Endometrial microvascular endothelial cells (primary cell): ENCODE data around the gene GTF3C2. TPM values are rescaled to one million over a fixed set of nuclear protein-coding genes. Genes with fewer than 3 reads are reported as not detected.
"Not testable (repeated sequence)": the region's sequence is repeated elsewhere in the genome, so short reads cannot be mapped to it uniquely, and the experiment has no call there.

ENCODE experiments used
- in situ Hi-C: cut with HindIII; loops from 2 replicates; pipeline ENCODE4 v1.10.0; 2017; ENCODE audit warnings: low sequenced_read_pairs, low pct_unique_long_range_greater_than_20kb; ENCODE audit errors: inconsistent ontology term
- total RNA-seq: library from RNA; depleted of rRNA; stranded (reverse); fragments of >200 nt; gene quantifications from one replicate; pipeline ENCODE4 v1.2.3, GENCODE V29; 2015; ENCODE audit errors: inconsistent ontology term

The GTF3C2 gene
- total RNA-seq, 1 donor from 2014 or later = 43.2 TPM

DNA sequence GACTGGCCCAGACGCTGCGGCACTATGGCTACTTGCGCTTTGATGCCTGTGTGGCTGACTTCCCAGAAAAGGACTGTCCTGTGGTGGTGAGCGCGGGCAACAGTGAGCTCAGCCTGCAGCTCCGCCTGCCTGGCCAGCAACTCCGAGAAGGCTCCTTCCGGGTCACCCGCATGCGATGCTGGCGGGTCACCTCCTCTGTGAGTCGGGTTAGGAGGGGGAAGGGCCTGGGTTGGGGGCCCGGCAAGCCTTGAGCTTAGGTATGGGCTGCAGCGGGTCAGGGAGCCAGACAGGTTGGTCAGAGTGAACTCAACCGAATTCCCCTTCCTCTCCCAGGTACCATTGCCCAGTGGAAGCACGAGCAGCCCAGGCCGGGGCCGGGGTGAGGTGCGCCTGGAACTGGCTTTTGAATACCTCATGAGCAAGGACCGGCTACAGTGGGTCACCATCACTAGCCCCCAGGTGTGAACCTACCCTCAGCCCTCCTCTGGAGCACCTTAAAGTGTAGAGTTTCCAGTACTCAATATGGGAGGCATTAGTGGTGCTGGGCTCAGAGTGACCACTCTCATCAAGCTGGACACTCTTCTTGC, 19.0 kb upstream of the GTF3C2 start:
- in situ Hi-C loops = no loop called here

DNA sequence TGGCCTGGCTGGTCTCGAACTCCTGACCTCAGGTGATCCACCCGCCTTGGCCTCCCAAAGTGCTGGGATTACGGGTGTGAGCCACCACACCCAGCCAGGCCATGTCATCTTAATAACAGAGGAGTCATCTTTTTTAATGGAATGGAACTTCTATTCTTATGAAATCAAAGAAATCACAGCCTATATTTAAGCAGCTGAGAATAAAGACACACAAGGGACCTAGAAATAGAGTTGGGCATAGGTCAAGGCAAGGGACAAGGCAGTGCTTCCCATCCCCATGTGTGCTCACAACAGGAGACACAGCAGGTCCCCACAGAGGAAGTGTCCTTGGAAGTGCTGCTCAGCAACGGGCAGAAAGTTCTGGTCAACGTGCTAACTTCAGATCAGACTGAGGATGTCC, 17.0 kb upstream of the GTF3C2 start:
- in situ Hi-C loops = no loop called here

DNA sequence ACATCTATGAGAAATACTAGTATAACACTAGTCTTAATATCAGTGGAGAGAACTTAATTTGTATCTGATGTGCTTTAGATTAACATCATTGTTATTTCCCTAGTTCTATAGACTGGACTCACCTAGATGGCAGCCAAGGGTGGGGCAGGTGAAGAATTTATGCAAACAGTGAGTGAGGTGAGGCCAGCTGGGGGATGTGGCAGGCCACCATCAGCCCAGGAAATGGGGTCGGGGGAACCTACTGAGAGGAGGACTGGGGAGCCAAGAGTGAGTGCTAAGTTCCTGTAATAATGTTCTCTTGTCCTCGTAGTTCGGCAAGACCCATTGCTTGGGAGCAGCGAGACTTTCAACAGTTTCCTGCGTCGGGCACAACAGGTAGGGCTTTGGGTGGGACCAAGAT, 16.4 kb upstream of the GTF3C2 start:
- in situ Hi-C loops = no loop called here

DNA sequence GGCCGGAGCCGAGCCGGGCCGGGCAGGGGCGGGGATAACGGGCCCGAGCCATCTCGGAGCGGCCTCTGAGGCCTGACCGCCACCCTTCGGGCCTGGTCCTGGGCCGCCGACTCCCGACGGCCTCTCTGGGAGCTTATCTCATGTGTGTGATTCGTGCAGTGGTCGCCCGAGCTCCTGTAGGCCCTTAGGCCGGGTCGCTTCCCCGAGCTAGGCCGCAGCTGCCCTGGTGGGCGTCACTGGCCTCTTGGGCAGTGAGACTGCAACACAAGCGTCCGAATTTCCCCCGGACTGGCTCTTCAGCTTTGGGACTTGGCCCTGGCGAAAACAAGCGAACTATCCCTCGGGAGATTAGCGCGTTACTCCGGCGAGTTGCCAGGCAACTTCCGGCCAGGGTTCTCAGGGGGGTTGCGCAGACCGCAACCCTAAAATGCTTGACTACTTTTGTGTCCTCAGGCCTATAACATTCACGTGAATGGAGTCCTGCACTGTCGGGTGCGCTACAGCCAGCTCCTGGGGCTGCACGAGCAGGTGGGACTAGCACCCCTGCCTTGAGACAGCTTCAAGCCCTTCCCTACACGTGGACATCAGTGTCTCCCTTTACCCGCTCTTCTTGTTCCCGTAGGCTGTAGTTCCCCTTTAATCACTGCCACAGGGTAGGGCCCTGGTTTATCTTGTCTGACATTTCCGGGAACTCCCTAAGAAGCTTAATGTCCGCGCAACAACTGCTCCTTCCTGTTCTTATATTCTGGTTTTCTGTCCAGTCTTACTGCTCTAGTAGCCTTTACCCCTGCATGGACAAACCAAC, 14.5 kb upstream of the GTF3C2 start:
- in situ Hi-C loops = no loop called here

DNA sequence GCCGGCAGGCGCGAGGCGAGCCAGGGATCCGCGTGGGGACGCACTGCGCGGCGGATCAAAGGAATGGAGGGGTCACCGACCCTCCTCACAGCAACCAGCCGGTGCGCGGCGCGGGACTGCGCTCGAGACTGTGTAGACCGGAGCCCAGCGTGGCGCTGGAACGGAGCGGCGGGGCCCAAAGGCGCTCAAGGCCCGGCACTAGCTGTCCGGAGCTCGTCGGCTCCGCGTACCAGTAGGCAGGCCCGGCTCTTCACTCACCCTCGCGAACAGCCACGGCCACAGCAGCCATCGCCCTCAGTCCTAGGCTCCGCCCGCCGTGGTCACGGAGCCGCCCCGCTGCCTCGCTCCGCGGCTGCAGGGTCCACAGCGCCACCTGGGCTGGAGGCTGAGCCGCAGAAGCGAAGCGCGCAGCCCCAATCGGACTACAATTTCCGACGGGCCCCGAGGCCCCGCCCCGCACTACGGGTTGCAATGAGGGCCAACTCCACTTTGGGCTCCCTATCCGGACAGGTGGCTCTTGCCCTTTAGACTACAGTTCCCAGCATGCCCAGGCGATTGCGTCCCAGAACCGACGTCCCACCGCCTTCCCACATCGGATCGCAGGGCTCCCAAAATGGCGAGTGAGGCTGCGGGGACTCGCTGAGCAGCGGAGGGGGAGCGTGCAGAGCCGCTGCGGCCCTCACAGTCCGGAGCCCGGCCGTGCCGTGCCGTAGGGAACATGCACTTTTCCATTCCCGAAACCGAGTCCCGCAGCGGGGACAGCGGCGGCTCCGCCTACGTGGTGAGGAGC, 13.7 kb upstream of the GTF3C2 start, which contains the start of the genes EIF2B4 and SNX17:
Gene EIF2B4 (minus strand): TSS at position 313 of the 790 bp plus-strand sequence. CDS start 24 bp downstream, at position 289.
Gene SNX17 (plus strand): TSS at position 591 of the 790 bp plus-strand sequence. CDS start 128 bp downstream, at position 719.
- in situ Hi-C loops = no loop called here

DNA sequence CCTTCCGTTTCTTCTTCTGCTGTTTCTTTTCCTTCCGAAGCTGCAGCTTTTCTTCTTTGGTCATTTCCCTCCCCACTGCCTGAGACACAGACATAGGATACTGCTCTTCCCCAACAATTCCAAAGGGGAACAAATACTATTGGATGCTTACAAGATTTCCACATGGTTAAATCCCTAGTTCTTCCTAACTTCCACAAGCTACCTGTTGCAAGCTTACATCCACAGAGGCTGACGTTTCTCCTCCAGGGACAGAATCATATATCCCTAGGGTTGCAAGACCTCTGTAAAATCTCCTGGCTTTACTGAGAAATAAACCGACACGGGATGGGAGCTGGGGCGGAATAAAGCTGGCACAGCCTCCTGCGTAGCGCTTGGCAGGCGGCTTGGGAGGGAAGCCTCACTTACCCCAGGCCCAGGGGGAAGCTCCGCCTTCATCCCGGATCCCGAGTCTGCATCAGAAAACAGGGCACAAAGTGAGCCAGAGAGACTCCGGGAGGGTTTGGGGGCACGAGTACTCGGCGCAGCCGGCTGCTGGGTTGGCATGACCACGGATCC, 13.0 kb upstream of the GTF3C2 start:
- in situ Hi-C loops = no loop called here

DNA sequence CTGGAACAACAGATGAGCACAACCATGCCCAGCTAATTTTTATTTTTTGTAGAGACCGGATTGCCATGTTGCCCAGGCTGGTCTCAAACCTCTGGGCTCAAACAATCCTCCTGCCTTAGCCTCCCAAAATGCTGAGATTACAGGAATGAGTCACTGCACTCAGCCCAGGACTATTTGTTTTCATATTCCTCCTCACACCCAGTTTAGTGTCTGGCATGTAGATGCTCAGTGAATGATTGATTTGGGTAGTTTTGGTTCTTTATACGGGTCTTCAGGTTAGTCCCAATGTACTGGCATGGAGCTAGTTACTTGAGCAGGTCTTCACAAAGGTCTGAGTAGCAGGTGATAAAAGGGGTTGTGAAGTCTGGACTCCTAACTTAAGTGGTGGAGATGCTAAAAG, 7.4 kb upstream of the GTF3C2 start:
- in situ Hi-C loops = no loop called here

DNA sequence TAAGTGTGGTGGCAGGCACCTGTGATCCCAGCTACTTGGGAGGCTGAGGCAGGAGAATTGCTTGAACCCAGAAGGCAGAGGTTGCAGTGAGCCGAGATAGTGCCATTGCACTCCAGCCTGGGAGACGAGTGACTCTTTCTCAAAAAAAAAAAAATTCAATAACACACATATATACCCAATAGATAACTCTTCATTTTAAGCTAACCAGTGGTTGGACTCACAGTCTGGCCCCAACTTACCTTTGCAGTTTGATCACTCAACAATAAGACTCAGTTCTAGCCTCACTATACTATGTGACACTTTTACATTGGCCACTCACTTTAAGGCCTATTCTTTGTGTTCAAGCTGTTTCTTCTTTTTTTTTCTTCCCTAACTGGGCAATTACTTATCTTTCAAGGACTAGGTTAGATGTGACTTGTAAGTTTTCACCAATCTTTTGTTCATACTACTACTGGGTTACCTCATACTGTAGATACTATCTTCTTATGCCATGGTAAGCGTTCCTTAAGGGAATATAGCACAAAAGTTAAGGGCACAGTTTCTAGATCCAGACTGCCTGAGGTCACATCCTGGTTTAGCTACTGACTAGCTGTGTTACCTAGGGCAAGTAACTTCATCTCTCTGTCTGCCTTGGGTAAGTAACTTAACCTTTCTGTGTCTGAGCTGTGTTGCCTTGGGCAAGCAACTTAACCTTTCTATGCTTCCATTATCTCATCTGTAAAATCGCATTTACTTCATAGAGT, 6.3 kb upstream of the GTF3C2 start:
- in situ Hi-C loops = no loop called here

DNA sequence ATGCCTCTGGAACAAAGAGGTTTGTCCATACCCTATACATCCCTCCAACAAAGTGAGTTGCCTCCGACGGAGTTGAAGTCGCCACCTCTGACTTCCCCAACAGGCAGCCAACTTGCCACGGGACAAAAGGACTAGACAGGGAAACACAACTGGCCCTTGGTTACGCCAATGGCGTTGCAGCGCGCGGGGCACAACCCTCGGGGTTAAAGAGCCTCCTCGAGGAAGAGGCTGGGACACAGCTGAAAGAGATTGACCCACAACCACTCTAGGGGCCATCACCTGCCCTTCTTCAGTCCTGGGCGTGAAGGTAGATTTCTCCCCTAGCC, 545 bp downstream of the GTF3C2 start:
- in situ Hi-C loops = no loop called here

DNA sequence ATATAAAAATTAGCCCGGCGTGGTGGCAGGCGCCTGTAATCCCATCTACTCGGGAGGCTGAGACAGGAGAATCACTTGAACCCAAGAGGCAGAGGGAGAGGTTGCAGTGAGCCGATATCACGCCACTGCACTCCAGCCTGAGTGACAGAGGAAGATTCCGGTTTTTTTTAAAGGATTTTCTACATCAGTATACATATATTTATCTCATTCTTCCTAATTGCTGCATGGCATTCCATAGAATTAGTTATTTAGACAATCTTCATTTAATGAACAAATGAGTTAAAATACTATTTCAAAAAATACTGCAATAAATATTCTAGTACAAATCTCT, 2.0 kb downstream of the GTF3C2 start:
- in situ Hi-C loops = no loop called here

DNA sequence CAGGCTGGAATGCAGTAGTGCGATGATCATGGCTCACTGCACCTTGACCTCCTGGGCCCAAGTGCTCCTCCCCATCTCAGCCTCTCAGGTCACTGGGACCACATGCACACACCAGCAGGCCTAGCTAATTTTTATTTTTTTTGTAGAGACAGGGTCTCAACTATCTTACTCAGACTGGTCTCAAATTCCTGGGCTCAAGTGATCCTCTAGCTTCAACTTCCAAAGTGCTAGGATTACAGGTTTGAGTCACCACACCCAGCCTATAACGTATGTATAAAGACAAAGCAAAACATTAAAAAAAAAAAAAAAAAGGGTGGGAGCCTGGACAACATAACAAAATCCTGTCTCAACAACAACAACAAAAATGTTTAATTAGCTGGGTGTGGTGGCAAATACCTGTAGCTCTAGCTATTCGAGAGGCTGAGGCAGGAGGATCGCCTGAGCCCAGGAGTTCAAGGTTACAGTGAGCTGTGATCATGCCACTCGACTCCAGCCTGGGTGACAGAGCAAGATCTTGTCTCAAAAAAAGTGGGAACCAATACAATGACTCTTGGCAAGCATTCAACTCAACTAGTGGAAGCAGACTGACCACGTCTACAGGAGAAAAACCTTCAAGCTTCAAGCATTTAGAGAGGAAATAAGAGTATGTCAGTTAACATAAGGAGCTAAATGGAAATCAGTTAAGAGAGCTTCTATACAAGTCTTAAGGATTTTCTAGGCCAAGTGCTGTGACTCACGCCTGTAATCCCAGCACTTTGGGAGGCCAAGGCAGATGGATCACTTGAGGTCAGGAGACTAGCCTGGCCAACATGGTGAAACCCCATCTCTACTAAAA, 2.6 kb downstream of the GTF3C2 start:
- in situ Hi-C loops = no loop called here

DNA sequence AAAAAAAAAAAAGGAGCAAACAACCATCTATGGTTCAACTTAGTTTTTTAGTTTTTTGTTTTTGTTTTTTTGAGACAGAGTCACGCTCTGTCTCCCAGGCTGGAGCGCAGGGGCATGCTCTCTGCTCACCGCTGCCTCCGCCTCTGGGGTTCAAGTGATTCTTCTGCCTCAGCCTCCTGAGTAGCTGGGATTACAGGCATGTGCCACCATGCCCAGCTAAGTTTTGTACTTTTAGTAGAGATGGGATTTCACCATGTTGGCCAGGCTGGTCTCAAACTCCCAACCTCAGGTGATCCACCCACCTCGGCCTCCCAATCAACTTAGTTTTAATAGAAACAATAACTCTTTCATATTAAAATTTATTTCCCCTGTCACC, 3.2 kb downstream of the GTF3C2 start:
- in situ Hi-C loops = not testable (repeated sequence)

DNA sequence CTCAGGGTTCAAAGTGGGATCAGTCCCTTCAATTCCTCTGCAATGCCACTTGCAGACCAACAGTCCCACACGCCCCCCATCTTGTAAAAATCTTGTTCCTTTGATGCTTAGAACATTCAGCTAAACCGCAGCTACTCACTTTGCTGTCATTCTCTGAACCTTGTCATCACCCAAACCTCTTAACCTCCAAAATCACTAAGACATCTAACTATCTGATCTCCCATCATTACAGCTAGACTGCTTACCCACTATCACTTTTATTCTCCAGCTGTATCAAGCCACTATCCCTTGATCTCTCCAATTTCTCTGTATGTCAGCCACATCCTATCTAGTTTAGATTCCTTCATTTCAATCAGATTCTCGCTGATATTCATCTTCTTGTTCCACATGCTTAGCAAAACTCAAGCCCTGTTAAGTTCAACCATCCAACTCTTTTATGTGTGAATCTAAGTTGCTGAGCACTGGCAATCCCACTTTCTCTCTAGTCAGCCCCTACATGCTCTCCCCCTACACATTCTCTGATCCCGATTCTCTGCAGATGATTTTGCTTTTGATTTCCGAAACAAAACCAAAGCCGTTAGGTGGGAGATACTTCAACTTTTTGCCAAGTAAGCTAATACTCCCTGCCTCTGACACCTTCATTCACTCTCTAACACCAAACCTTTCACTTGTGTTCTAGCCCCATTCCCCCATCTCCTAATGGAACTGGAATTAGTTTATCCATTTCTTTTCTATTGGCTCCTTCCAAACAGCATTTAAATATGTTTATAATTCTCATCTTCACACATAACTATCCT, 4.6 kb downstream of the GTF3C2 start:
- in situ Hi-C loops = no loop called here

DNA sequence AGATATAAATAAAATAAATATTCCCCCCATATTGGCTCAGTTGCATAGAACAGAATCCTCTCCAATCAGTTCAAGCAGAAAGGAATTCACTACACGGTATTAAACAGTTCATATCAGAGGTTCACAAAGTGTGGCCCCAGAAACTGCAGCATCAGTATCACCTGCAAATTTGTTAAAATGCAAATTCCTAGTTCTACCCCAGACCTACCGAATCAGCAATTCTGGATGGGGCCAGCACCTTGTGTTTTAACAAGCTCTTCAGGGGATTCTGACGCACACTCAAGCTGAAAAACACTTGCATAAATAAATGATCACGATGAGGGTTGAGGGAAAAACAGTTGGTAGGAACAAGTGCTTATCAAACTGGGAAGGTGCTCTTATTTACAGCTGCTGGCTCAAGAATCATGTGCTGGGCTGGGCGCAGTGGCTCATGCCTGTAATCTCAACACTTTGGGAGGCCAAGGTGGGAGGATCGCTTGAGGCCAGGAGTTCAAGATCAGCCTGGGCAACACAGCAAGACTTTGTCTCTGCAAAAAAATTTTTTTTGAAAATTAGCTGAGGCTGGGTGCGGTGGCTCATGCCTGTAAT, 6.4 kb downstream of the GTF3C2 start:
- in situ Hi-C loops = no loop called here

DNA sequence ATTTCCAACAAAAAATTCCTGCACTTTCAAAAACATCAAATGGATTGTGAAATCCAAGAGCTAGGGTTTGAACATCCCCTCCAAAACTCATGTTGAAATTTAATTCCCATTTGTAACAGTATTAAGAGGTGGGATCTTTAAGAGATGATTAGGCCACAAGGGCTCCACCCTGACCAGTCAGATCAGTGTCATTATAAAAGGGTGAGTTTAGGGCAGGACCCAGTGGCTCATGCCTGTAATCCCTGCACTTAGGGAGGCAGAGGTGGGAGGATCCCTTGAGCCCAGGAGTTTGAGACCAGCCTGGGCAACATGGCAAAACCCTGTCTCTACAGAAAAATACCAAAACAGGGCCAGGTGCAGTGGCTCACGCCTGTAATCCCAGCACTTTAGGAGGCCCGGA, 8.9 kb downstream of the GTF3C2 start:
- in situ Hi-C loops = no loop called here

DNA sequence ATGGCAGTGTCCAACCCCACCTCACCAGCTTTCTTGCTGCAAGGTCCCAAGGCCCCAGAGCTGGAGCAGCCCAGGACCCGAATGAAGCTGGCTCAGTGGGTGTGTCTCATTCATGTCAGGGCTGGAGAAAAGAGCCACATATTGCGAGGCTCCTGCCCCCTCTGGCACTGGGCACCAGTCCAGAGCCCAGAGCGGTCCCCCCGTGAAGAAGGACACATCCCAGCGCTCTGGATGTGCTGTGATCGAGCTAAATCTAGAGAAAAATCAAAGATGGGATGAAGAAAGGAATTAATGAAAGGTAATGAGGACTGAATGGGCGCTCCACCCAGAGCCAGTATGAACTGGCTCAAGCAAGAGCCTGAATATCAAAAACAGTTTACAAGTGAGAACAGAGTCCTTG, 20.4 kb downstream of the GTF3C2 start:
- in situ Hi-C loops = no loop called here

DNA sequence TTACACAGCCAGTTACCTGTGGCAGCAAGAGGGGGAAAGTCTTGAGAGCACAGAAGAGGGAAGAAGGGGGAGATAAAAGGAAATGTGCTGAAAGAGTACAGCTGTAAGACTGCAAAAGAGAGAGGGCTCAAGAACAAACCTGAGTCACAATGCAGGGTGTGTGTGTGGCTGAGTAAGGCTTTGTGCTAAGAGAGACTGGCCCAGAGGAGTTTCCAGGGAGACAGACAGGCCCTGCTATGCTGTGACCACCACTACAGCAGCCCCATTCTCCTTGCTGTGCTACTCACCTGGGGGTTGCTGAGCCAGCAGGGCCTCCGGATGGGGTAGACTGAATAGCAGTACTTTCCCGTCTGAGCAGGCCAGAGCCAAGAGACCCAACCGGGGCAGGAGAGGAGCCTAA, 21.3 kb downstream of the GTF3C2 start:
- in situ Hi-C loops = no loop called here
